Skin of body (tissue), 2 donors: ENCODE data around the gene IFI35. TPM values are rescaled to one million over a fixed set of nuclear protein-coding genes. Genes with fewer than 3 reads are reported as not detected.
"Not testable (repeated sequence)": the region's sequence is repeated elsewhere in the genome, so short reads cannot be mapped to it uniquely, and the experiment has no call there.

ENCODE experiments used
- DNase-seq: peaks from one replicate; lab custom pipeline; 2025; lab: John Stamatoyannopoulos, UW
- total RNA-seq: library from RNA; depleted of rRNA; stranded (reverse); fragments of >200 nt; gene quantifications from one replicate; pipeline ENCODE4 v1.2.3, GENCODE V29; 2014

The IFI35 gene
- total RNA-seq, 1 donor from 2014 or later: 7.2 TPM

- DNase-seq: peak; percentile 100
Observed at GRCh38 chr17:42997984-42998938, 8.3 kb upstream of the IFI35 start, which contains the start of gene RPL27. RPL27 (plus strand) TSS chr17:42998419; CDS start chr17:42998751, 332 bp downstream.

- no peak for DNase-seq
Observed at GRCh38 chr17:42999003-42999525, 7.5 kb upstream of the IFI35 start.

- DNase-seq: not testable (repeated sequence)
Observed at GRCh38 chr17:43000894-43001293, 5.7 kb upstream of the IFI35 start.

GRCh38 chr17:43003542-43004172 lies 2.9 kb upstream of the IFI35 start:
- DNase-seq: no peak

GRCh38 chr17:43010667-43011308 lies 4.2 kb downstream of the IFI35 start:
- DNase-seq: no peak

GRCh38 chr17:43011728-43012472 lies 5.3 kb downstream of the IFI35 start:
- no peak for DNase-seq

GRCh38 chr17:43013296-43013695 lies 6.7 kb downstream of the IFI35 start:
- no peak for DNase-seq

- no peak for DNase-seq
Observed at GRCh38 chr17:43014020-43014648, 7.5 kb downstream of the IFI35 start.

GRCh38 chr17:43014649-43015542 lies 8.3 kb downstream of the IFI35 start:
- no peak for DNase-seq

GRCh38 chr17:43015579-43015978 lies 9.0 kb downstream of the IFI35 start:
- DNase-seq: no peak

GRCh38 chr17:43016216-43016615 lies 9.6 kb downstream of the IFI35 start:
- no peak for DNase-seq

GRCh38 chr17:43018008-43018853 lies 11.6 kb downstream of the IFI35 start:
- no peak for DNase-seq

GRCh38 chr17:43018932-43019331 lies 12.3 kb downstream of the IFI35 start:
- no peak for DNase-seq

GRCh38 chr17:43019418-43019817 lies 12.8 kb downstream of the IFI35 start:
- DNase-seq: no peak

GRCh38 chr17:43020030-43020621 lies 13.5 kb downstream of the IFI35 start:
- peak; percentile 50 for DNase-seq

- DNase-seq: no peak
Observed at GRCh38 chr17:43020789-43021740, 14.5 kb downstream of the IFI35 start.
